ENCODE measurements around the gene TP73. TPM values are rescaled to one million over a fixed set of nuclear protein-coding genes. Genes with fewer than 3 reads are reported as not detected.

The TP73 gene
- total RNA-seq, 1 experiment from 2014 or later: 19.2 TPM

DNA sequence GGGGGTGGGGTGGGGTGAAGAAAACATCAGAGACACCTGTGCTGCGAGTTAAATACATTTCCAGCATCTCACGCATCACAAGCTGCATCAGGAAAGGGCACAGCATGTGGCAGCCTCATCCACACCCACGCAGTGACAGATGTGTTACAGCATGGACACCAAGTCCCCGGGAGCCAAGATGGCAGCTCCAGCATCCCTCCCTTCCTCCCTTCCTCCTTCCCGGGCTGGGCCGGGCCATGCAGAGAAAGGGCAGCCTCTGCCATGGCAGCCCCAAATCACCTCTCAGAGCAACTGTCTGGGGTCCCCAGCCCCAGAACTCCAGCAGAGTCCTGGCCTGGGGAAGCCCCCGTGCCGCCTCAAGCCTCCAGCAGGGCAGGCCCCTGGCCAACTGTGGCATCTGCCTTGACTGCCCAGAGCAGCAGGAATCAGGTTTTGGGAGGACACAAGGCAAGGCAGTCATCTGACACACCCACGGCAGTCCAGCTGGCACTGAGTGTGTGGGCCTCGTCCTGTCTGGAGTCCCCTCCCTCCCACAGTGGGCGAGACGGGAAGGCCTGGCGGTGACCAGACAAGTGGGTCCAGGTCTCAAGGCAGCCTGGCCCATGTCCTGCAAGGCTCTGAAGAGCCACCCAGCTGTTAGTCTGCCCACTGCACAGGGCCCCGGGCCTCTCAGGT lies 126.4 kb downstream of the TP73 start:
- no peaks in the 10 kb centered on the region for H3K9me3 ChIP-seq (ENCODE audit: control insufficient read depth in 1 of 2, insufficient read depth in 1 of 2, low read depth in 1 of 2, low read length in 2 of 2)
- H3K27ac ChIP-seq (ENCODE audit: low read depth, low read length): no peak overlapping the region
- H3K4me2 ChIP-seq (ENCODE audit: low read length): no peak overlapping the region
- ChIA-PET RAD21 (ENCODE audit: low non-redundant PET in 1 of 2, low total read pairs in 2 of 2, uncharacterized antibody in 2 of 2, unreplicated experiment in 2 of 2) (no interaction called here), POLR2A (no interaction called here), CTCF (no interaction called here)
- H2AFZ ChIP-seq (ENCODE audit: low read depth, low read length, poor library complexity, severe bottlenecking): no peak overlapping the region
- H4K20me1 ChIP-seq (ENCODE audit: insufficient read depth): no peaks in the 10 kb centered on the region
- H3K4me3 ChIP-seq (replicated peaks in 1 of 2; ENCODE audit: low read depth in 1 of 2, low read length in 2 of 2): no peak overlapping the region
- no peaks in the 10 kb centered on the region for H3K9me2 ChIP-seq (ENCODE audit: insufficient read depth)
- no peak for TF ChIP-seq SIN3A (IDR thresholded peaks at IDR 0.05; ENCODE audit: low read depth)
- no peak for TF ChIP-seq SP1 (IDR thresholded peaks at IDR 0.05; ENCODE audit: low read depth)
- TF ChIP-seq RAD21 (IDR thresholded peaks at IDR 0.05; ENCODE audit: low read depth): no peak
- TF ChIP-seq JUND (IDR thresholded peaks at IDR 0.05): no peak
- TF ChIP-seq, protein P1, sequence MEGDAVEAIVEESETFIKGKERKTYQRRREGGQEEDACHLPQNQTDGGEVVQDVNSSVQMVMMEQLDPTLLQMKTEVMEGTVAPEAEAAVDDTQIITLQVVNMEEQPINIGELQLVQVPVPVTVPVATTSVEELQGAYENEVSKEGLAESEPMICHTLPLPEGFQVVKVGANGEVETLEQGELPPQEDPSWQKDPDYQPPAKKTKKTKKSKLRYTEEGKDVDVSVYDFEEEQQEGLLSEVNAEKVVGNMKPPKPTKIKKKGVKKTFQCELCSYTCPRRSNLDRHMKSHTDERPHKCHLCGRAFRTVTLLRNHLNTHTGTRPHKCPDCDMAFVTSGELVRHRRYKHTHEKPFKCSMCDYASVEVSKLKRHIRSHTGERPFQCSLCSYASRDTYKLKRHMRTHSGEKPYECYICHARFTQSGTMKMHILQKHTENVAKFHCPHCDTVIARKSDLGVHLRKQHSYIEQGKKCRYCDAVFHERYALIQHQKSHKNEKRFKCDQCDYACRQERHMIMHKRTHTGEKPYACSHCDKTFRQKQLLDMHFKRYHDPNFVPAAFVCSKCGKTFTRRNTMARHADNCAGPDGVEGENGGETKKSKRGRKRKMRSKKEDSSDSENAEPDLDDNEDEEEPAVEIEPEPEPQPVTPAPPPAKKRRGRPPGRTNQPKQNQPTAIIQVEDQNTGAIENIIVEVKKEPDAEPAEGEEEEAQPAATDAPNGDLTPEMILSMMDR (IDR thresholded peaks at IDR 0.05 in 2 of 3, conservative IDR thresholded peaks at IDR 0.05 in 1 of 3; ENCODE audit: borderline replicate concordance in 1 of 3, insufficient read depth in 1 of 3, low read depth in 2 of 3, low read length in 2 of 3): no peak
- no peak for TF ChIP-seq CEBPB (IDR thresholded peaks at IDR 0.05; ENCODE audit: low read depth)
- TF ChIP-seq, protein P2, sequence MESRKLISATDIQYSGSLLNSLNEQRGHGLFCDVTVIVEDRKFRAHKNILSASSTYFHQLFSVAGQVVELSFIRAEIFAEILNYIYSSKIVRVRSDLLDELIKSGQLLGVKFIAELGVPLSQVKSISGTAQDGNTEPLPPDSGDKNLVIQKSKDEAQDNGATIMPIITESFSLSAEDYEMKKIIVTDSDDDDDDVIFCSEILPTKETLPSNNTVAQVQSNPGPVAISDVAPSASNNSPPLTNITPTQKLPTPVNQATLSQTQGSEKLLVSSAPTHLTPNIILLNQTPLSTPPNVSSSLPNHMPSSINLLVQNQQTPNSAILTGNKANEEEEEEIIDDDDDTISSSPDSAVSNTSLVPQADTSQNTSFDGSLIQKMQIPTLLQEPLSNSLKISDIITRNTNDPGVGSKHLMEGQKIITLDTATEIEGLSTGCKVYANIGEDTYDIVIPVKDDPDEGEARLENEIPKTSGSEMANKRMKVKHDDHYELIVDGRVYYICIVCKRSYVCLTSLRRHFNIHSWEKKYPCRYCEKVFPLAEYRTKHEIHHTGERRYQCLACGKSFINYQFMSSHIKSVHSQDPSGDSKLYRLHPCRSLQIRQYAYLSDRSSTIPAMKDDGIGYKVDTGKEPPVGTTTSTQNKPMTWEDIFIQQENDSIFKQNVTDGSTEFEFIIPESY (IDR thresholded peaks at IDR 0.05; ENCODE audit: extremely low read depth, insufficient replicate concordance, low read length): no peak
- TF ChIP-seq, protein P3, sequence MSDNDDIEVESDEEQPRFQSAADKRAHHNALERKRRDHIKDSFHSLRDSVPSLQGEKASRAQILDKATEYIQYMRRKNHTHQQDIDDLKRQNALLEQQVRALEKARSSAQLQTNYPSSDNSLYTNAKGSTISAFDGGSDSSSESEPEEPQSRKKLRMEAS (IDR thresholded peaks at IDR 0.05): no peak
- no peak for TF ChIP-seq TCF7L2 (IDR thresholded peaks at IDR 0.05; ENCODE audit: borderline replicate concordance, extremely low read depth, insufficient read depth, insufficient read length)
- no peak for TF ChIP-seq ZFX (IDR thresholded peaks at IDR 0.05)
- no peak for TF ChIP-seq EZH2 (IDR thresholded peaks at IDR 0.05)
- TF ChIP-seq, protein P4, sequence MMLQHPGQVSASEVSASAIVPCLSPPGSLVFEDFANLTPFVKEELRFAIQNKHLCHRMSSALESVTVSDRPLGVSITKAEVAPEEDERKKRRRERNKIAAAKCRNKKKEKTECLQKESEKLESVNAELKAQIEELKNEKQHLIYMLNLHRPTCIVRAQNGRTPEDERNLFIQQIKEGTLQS (IDR thresholded peaks at IDR 0.05): no peak
- TF ChIP-seq SRF (IDR thresholded peaks at IDR 0.05; ENCODE audit: low read depth): no peak
- TF ChIP-seq, protein P5, sequence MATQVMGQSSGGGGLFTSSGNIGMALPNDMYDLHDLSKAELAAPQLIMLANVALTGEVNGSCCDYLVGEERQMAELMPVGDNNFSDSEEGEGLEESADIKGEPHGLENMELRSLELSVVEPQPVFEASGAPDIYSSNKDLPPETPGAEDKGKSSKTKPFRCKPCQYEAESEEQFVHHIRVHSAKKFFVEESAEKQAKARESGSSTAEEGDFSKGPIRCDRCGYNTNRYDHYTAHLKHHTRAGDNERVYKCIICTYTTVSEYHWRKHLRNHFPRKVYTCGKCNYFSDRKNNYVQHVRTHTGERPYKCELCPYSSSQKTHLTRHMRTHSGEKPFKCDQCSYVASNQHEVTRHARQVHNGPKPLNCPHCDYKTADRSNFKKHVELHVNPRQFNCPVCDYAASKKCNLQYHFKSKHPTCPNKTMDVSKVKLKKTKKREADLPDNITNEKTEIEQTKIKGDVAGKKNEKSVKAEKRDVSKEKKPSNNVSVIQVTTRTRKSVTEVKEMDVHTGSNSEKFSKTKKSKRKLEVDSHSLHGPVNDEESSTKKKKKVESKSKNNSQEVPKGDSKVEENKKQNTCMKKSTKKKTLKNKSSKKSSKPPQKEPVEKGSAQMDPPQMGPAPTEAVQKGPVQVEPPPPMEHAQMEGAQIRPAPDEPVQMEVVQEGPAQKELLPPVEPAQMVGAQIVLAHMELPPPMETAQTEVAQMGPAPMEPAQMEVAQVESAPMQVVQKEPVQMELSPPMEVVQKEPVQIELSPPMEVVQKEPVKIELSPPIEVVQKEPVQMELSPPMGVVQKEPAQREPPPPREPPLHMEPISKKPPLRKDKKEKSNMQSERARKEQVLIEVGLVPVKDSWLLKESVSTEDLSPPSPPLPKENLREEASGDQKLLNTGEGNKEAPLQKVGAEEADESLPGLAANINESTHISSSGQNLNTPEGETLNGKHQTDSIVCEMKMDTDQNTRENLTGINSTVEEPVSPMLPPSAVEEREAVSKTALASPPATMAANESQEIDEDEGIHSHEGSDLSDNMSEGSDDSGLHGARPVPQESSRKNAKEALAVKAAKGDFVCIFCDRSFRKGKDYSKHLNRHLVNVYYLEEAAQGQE (IDR thresholded peaks at IDR 0.05; ENCODE audit: low read depth): no peak
- no peak for TF ChIP-seq YY1 (IDR thresholded peaks at IDR 0.05; ENCODE audit: extremely low read depth, insufficient replicate concordance, low read depth, low read length)
- no peak for TF ChIP-seq FOSL1 (IDR thresholded peaks at IDR 0.05; ENCODE audit: low read depth)
- DNase-seq (ENCODE audit: low read depth, low spot score): no peak
- intact Hi-C loops (cut with micrococcal nuclease): no loop called here
- BruUV-seq (replicated peaks): no TSS peak
- peaks cover 16 to 22% of the 10 kb centered on the region in 2 experiments for H3K4me1 ChIP-seq (ENCODE audit: control insufficient read depth in 1 of 2, insufficient read depth in 2 of 2, low read length in 2 of 2)
- no peaks in the 10 kb centered on the region for H3K79me2 ChIP-seq (ENCODE audit: insufficient read depth, low read length)
- peaks cover 20 to 24% of the 10 kb centered on the region in 2 experiments; a peak in 3 of 4 replicates for H3K36me3 ChIP-seq (ENCODE audit: control insufficient read depth in 1 of 2, insufficient read depth in 2 of 2, low read length in 2 of 2)
- no peak for ATAC-seq
- H3K27me3 ChIP-seq (ENCODE audit: insufficient read depth, low read length): no peaks in the 10 kb centered on the region
- no peak overlapping the region for H3K9ac ChIP-seq (ENCODE audit: low read length)
